IMR-90 (cell line): ENCODE data around the gene COL28A1. TPM values are rescaled to one million over a fixed set of nuclear protein-coding genes. Genes with fewer than 3 reads are reported as not detected.

Experiments
- ATAC-seq: fragments of 200-7000 bp; cut with Tn5 transposase; 2 replicates; pipeline ENCODE4 v1.9.1; 2020; ENCODE audit warnings: low read depth, mild to moderate bottlenecking, moderate library complexity
- BruUV-seq: library from RNA; stranded (reverse); fragments of 400-500 nt; replicated peaks from 2 replicates; lab custom pipeline; 2021; lab: Mats Ljungman, UMichigan
- CTCF ChIA-PET: fragments of 300-600 bp; formaldehyde crosslinking; extraction: SDS; loops from one replicate; lab custom pipeline; 2021; ENCODE audit warnings: antibody characterized with exemption; lab: Yijun Ruan, JAX
- POLR2A ChIA-PET: fragments of 300-600 bp; sonication (Branson Sonifier 250); formaldehyde crosslinking; loops from one replicate; lab custom pipeline; 2022; ENCODE audit warnings: antibody characterized with exemption; ENCODE audit not compliant: unreplicated experiment; lab: Charles Lee
- DNase-seq: peaks from one replicate; pipeline ENCODE4 v3.0.0; 2013
- H2AFZ ChIP-seq: replicated peaks from 2 replicates; pipeline ENCODE3; 2013; ENCODE audit warnings: low read length, mild to moderate bottlenecking; ENCODE audit not compliant: poor library complexity
- H2AK5ac ChIP-seq: 2 replicates; pipeline ENCODE4 v1.6.1; 2013; ENCODE audit warnings: low read depth, low read length, inconsistent platforms
- H2AK9ac ChIP-seq: replicated peaks from 2 replicates; pipeline ENCODE3; 2013; ENCODE audit warnings: mild to moderate bottlenecking, low read depth, low read length, moderate library complexity; ENCODE audit not compliant: poor library complexity
- H2BK120ac ChIP-seq: 2 replicates; pipeline ENCODE4 v1.6.1; 2013; ENCODE audit warnings: low read depth, low read length, inconsistent platforms
- H2BK15ac ChIP-seq: 3 replicates; pipeline ENCODE4 v1.6.1; 2013; ENCODE audit warnings: low read depth, low read length, inconsistent platforms
- H2BK20ac ChIP-seq: 2 replicates; pipeline ENCODE4 v1.6.1; 2013; ENCODE audit warnings: low read depth, mild to moderate bottlenecking, inconsistent platforms, low read length, moderate library complexity
- H2BK5ac ChIP-seq: 2 replicates; pipeline ENCODE4 v1.6.1; 2013; ENCODE audit warnings: mild to moderate bottlenecking, low read depth, low read length, inconsistent platforms; ENCODE audit not compliant: poor library complexity, severe bottlenecking
- H3K14ac ChIP-seq: replicated peaks from 2 replicates; pipeline ENCODE4 v1.6.1; 2013; ENCODE audit warnings: low read depth, low read length, inconsistent platforms
- H3K18ac ChIP-seq: 2 replicates; pipeline ENCODE4 v1.6.1; 2013; ENCODE audit warnings: low read depth, low read length, control low read depth
- H3K23ac ChIP-seq: 2 replicates; pipeline ENCODE4 v1.6.1; 2013; ENCODE audit warnings: low read depth, low read length, inconsistent platforms
- H3K27ac ChIP-seq: 2 replicates; pipeline ENCODE4 v1.5.1; 2013; ENCODE audit warnings: mild to moderate bottlenecking, control low read depth, low read length; ENCODE audit not compliant: insufficient read depth
- H3K27me3 ChIP-seq: 2 replicates; pipeline ENCODE4 v1.6.1; 2013; ENCODE audit warnings: low read length; ENCODE audit not compliant: control insufficient read depth, insufficient read depth
- H3K36me3 ChIP-seq: 2 replicates; pipeline ENCODE4 v1.6.1; 2013; ENCODE audit warnings: low read length, mixed read lengths; ENCODE audit not compliant: control insufficient read depth, insufficient read depth
- H3K4ac ChIP-seq: 2 replicates; pipeline ENCODE4 v1.6.1; 2013; ENCODE audit warnings: low read depth, low read length, inconsistent platforms
- H3K4me1 ChIP-seq: 2 replicates; pipeline ENCODE4 v1.6.1; 2013; ENCODE audit warnings: low read length, mixed read lengths; ENCODE audit not compliant: control insufficient read depth, insufficient read depth
- H3K4me2 ChIP-seq: 2 replicates; pipeline ENCODE4 v1.6.1; 2013; ENCODE audit warnings: low read depth, mild to moderate bottlenecking, control low read depth, low read length, moderate library complexity
- H3K4me3 ChIP-seq: 2 replicates; pipeline ENCODE4 v1.5.1; 2013; ENCODE audit warnings: low read depth, mild to moderate bottlenecking, control low read depth, low read length, moderate library complexity; ENCODE audit not compliant: insufficient read depth
- H3K56ac ChIP-seq: 2 replicates; pipeline ENCODE4 v1.6.1; 2013; ENCODE audit warnings: low read length, inconsistent platforms; ENCODE audit not compliant: insufficient read depth; ENCODE audit errors: extremely low read depth
- H3K79me1 ChIP-seq, 2 experiments: 2 replicates each; pipeline ENCODE4 v1.6.1; 2013; ENCODE audit warnings: low read length in 2 of 2, inconsistent platforms in 1 of 2, low read depth in 1 of 2
- H3K9ac ChIP-seq: 2 replicates; pipeline ENCODE4 v1.6.1; 2013; ENCODE audit warnings: low read depth, low read length, control low read depth
- H3K9me1 ChIP-seq: 2 replicates; pipeline ENCODE4 v1.6.1; 2013; ENCODE audit warnings: low read length, inconsistent platforms; ENCODE audit not compliant: insufficient read depth
- H3K9me3 ChIP-seq: 2 replicates; pipeline ENCODE4 v1.6.1; 2013; ENCODE audit warnings: low read length; ENCODE audit not compliant: control insufficient read depth, insufficient read depth
- H4K20me1 ChIP-seq: 2 replicates; pipeline ENCODE4 v1.6.1; 2013; ENCODE audit warnings: low read length, inconsistent platforms; ENCODE audit not compliant: insufficient read depth
- H4K5ac ChIP-seq: 2 replicates; pipeline ENCODE4 v1.6.1; 2013; ENCODE audit warnings: mild to moderate bottlenecking, low read depth, low read length, control low read depth
- H4K8ac ChIP-seq, 2 experiments: 2 replicates each; pipeline ENCODE4 v1.6.1; 2013; ENCODE audit warnings: low read depth in 2 of 2, low read length in 2 of 2, control low read depth in 1 of 2, inconsistent platforms in 1 of 2
- H4K91ac ChIP-seq: 2 replicates; pipeline ENCODE4 v1.6.1; 2013; ENCODE audit warnings: low read depth, low read length, inconsistent platforms; ENCODE audit not compliant: insufficient read depth
- BHLHE40 ChIP-seq: fragments of 150-350 bp; IDR thresholded peaks from 2 replicates; pipeline ENCODE4 v1.6.1; 2016; ENCODE audit warnings: mild to moderate bottlenecking, low read depth, low read length
- CEBPB ChIP-seq: IDR thresholded peaks from 2 replicates; pipeline ENCODE4 v1.6.1; 2012; ENCODE audit warnings: low read depth, low read length, improper control_type of control experiment
- MXI1 ChIP-seq: IDR thresholded peaks from 2 replicates; pipeline ENCODE4 v1.6.1; 2012; ENCODE audit warnings: low read depth, mild to moderate bottlenecking, low read length, moderate library complexity, borderline replicate concordance
- POLR2A ChIP-seq: IDR thresholded peaks from 2 replicates; pipeline ENCODE4 v1.6.1; 2012; ENCODE audit warnings: mild to moderate bottlenecking, low read depth, low read length
- RAD21 ChIP-seq: IDR thresholded peaks from 2 replicates; pipeline ENCODE4 v1.6.1; 2012; ENCODE audit warnings: low read length, improper control_type of control experiment
- RCOR1 ChIP-seq: IDR thresholded peaks from 2 replicates; pipeline ENCODE4 v1.6.1; 2012; ENCODE audit warnings: mild to moderate bottlenecking, low read length, improper control_type of control experiment; ENCODE audit not compliant: insufficient replicate concordance
- WGBS, 2 experiments: methylation state at CpG; one replicate each; pipeline versions ENCODE4 v1.1.5 to v1.1.7; 2013; ENCODE audit warnings: missing lambda C conversion rate in 2 of 2; ENCODE audit not compliant: insufficient read length in 1 of 2; ENCODE audit errors: extremely low coverage in 2 of 2; 5-methylcytosine and 5-hydroxymethylcytosine counted together
- dilution Hi-C: fragments of 300-500 bp; cut with HindIII; formaldehyde crosslinking; loops from one replicate; pipeline ENCODE4 v1.14.3; 2018; ENCODE audit warnings: low sequenced_read_pairs; ENCODE audit not compliant: unreplicated experiment
- in situ Hi-C: fragments of 300-500 bp; cut with MboI; formaldehyde crosslinking; loops from 3 replicates; pipeline ENCODE4 v1.14.3; 2019; ENCODE audit warnings: low sequenced_read_pairs, inconsistent platforms, mixed read lengths
- intact Hi-C: fragments of 100-400 bp; cut with micrococcal nuclease; formaldehyde crosslinking; loops from 2 replicates; pipeline ENCODE4 v1.10.0; 2022
- polyA plus RNA-seq, 3 experiments: library from polyadenylated mRNA; depleted of rRNA; stranded (reverse); fragments of >200 nt; gene quantifications; 2 replicates each; pipeline ENCODE4 v1.2.3, GENCODE V29; 2012; ENCODE audit warnings: low replicate concordance in 1 of 3
- total RNA-seq: library from RNA; depleted of rRNA; stranded (reverse); fragments of >200 nt; gene quantifications from 2 replicates; pipeline ENCODE4 v1.2.3, GENCODE V29; 2012
- TF ChIP-seq, protein P1 (sequence below): fragments of 150-350 bp; IDR thresholded peaks from 2 replicates; pipeline ENCODE4 v1.6.1; 2017; ENCODE audit warnings: mild to moderate bottlenecking, antibody characterized with exemption, low read length, low read depth

The COL28A1 gene
- total and polyA plus RNA-seq, 2 of the 4 experiments (the other 2 are of a cell fraction), result under 0.01 to 0.05 TPM

DNA sequence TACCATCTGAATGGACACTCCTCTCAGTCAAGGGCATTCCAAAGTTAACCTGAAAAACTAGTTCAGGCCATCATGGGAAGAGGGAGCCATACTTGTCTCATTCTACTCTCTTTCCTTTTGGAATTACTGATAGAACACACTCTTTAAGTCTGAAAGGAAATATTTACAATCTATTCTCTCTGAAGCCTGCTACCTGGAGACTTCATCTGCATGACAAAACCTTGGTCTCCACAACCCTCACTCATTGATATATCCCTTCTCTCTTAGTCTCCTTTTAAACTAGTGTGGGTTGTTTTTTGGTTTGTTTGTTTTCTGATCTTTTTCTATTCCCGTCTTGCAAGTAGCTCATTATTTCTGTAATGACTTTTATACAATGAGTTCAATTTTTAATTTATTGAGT lies 183.8 kb downstream of the COL28A1 start:
- Histone ChIP-seq H2BK15ac (no peak overlapping the region), H3K4me2 (no peak overlapping the region), H2AK9ac (no peak overlapping the region), H4K20me1 (no peaks in the 10 kb centered on the region), H3K56ac (no peak overlapping the region), H3K4me3 (no peak overlapping the region), H3K9me3 (no peaks in the 10 kb centered on the region), H3K18ac (no peak overlapping the region), H2BK120ac (no peak overlapping the region), H3K23ac (no peak overlapping the region), H4K8ac (no peak overlapping the region), H3K4me1 (no peaks in the 10 kb centered on the region), H3K27me3 (no peaks in the 10 kb centered on the region; the same call in 1 of the 2 replicates), H3K27ac (no peak overlapping the region), H4K91ac (no peak overlapping the region), H2BK20ac (no peak overlapping the region), H2AK5ac (no peak overlapping the region), H3K36me3 (no peaks in the 10 kb centered on the region), H3K9me1 (no peaks in the 10 kb centered on the region), H2AFZ (no peak overlapping the region), H3K9ac (no peak overlapping the region), H4K5ac (no peak overlapping the region), H3K4ac (no peak overlapping the region), H2BK5ac (no peak overlapping the region), H3K14ac (no peak overlapping the region), H3K79me1 (no peaks in the 10 kb centered on the region)
- intact Hi-C loops, result no loop called here
- no CpG with 5 or more reads among the region's 1 CpG for WGBS, 2 experiments
- DNase-seq, result no peak
- ChIA-PET CTCF (no interaction called here), POLR2A (no interaction called here)
- TF ChIP-seq CEBPB (no peak), RAD21 (no peak), POLR2A (no peak), BHLHE40 (no peak), RCOR1 (no peak), MXI1 (no peak)
- TF ChIP-seq, protein P1, sequence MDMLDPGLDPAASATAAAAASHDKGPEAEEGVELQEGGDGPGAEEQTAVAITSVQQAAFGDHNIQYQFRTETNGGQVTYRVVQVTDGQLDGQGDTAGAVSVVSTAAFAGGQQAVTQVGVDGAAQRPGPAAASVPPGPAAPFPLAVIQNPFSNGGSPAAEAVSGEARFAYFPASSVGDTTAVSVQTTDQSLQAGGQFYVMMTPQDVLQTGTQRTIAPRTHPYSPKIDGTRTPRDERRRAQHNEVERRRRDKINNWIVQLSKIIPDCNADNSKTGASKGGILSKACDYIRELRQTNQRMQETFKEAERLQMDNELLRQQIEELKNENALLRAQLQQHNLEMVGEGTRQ, result no peak
- ATAC-seq, result no peak
- in situ Hi-C loops, result no loop called here
- BruUV-seq, result no TSS peak
- dilution Hi-C loops, result no loop called here
